ENCODE data around the gene TOR1AIP2. TPM values are rescaled to one million over a fixed set of nuclear protein-coding genes. Genes with fewer than 3 reads are reported as not detected.

The TOR1AIP2 gene
- total and polyA plus RNA-seq, 10 of the 15 experiments (the other 5 are each of a cell fraction or from before 2014, with no cell fraction given): 5.3 to 38.9 (median 15.4) TPM

DNA sequence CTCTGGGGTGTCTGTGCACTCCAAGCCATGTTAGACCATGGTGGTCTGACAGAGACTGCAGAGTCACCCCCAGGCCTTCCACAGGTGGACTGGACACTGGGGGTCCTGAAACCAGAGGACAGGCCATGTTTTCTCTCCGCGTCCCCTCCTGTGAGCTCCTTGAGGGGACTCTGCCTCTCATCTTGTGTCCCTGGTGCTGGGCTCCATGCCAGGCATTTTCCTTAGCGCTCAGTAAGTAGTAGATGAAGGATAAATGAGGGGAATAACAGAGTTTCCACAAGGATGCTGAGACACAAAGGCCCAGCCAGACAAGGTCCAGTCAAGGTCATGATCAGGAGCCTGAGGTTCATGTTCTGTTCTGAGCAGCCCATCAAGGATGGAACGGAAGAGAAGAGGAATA lies 77.1 kb downstream of the TOR1AIP2 start:
- SMC1A ChIA-PET (ENCODE audit: uncharacterized antibody, unreplicated experiment): interaction anchor here (1.4 to 1.7 kb wide), 2 partner anchors 9 to 90 kb away, joined by 4 to 5 read pairs; no protein-coding TSS in a partner anchor
- FAIRE-seq (no peak), DNase-seq (ENCODE audit: low read depth, low spot score) (no peak), ATAC-seq (no peak)
- CTCF ChIA-PET: interaction anchor here (0.6 to 6.8 kb wide), 3 partner anchors 9 to 94 kb away, joined by 3 to 60 read pairs (median 3); no protein-coding TSS in a partner anchor
- TF ChIP-seq SPI1 (IDR thresholded peaks at IDR 0.05; ENCODE audit: borderline replicate concordance, insufficient read depth, low read depth, low read length): no peak
- no peak for TF ChIP-seq CBX3 (IDR thresholded peaks at IDR 0.05; ENCODE audit: borderline replicate concordance, low read depth)
- TF ChIP-seq KLF5 (IDR thresholded peaks at IDR 0.05; ENCODE audit: partially characterized antibody): no peak
- TF ChIP-seq GABPA (IDR thresholded peaks at IDR 0.05; ENCODE audit: low read depth): no peak
- TF ChIP-seq MTA3 (IDR thresholded peaks at IDR 0.05; ENCODE audit: borderline replicate concordance, low read length): no peak
- TF ChIP-seq RFX5 (IDR thresholded peaks at IDR 0.05; ENCODE audit: low read depth, low read length): no peak
- TF ChIP-seq BRCA1 (IDR thresholded peaks at IDR 0.05; ENCODE audit: low read depth, low read length): no peak
- TF ChIP-seq, protein P1, sequence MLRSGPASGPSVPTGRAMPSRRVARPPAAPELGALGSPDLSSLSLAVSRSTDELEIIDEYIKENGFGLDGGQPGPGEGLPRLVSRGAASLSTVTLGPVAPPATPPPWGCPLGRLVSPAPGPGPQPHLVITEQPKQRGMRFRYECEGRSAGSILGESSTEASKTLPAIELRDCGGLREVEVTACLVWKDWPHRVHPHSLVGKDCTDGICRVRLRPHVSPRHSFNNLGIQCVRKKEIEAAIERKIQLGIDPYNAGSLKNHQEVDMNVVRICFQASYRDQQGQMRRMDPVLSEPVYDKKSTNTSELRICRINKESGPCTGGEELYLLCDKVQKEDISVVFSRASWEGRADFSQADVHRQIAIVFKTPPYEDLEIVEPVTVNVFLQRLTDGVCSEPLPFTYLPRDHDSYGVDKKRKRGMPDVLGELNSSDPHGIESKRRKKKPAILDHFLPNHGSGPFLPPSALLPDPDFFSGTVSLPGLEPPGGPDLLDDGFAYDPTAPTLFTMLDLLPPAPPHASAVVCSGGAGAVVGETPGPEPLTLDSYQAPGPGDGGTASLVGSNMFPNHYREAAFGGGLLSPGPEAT (IDR thresholded peaks at IDR 0.05; ENCODE audit: low read depth): no peak
- TF ChIP-seq SUPT20H (IDR thresholded peaks at IDR 0.05; ENCODE audit: borderline replicate concordance, control insufficient read depth, low read depth, low read length): no peak
- TF ChIP-seq MYC (IDR thresholded peaks at IDR 0.05; ENCODE audit: insufficient read depth, insufficient read length, insufficient replicate concordance, low read length, severe bottlenecking): no peak
- no peak for TF ChIP-seq LARP7 (IDR thresholded peaks at IDR 0.05)
- no peak overlapping the region for H3K27ac ChIP-seq (ENCODE audit: control insufficient read depth, insufficient read depth)
- no peaks in the 10 kb centered on the region for H4K20me1 ChIP-seq (ENCODE audit: control insufficient read depth, insufficient read depth)
- 65% methylated on average over 4 of the region's 4 CpGs for WGBS (ENCODE audit: insufficient coverage, insufficient replicate concordance, low lambda C conversion rate, missing lambda C conversion rate)
- no peaks in the 10 kb centered on the region for H3K27me3 ChIP-seq (replicated peaks in 1 of 2; ENCODE audit: control insufficient read depth in 2 of 2, insufficient read depth in 2 of 2, low read length in 1 of 2)
- POLR2A ChIA-PET: no interaction called here
- H3K79me2 ChIP-seq (ENCODE audit: control insufficient read depth, insufficient read depth, low read length): no peaks in the 10 kb centered on the region
- no peaks in the 10 kb centered on the region for H3K9me3 ChIP-seq (replicated peaks; ENCODE audit: control insufficient read depth, insufficient read depth, low read length)
- no peaks in the 10 kb centered on the region for H3K36me3 ChIP-seq (ENCODE audit: control insufficient read depth in 2 of 2, insufficient read depth in 2 of 2, low read length in 1 of 2)
- no peak overlapping the region for H3K4me2 ChIP-seq (ENCODE audit: control insufficient read depth, insufficient read depth)
- H2AFZ ChIP-seq (ENCODE audit: control insufficient read depth, low read depth, low read length): no peak overlapping the region
- intact Hi-C loops (cut with micrococcal nuclease; ENCODE audit: unreplicated experiment) (no loop called here), in situ Hi-C loops (cut with MboI) (loop anchor here (25.0 kb wide), 1 partner anchor 713 kb away; the partner anchor contains the start of gene TOR3A)
- no peaks in the 10 kb centered on the region; the same call in 1 of the 2 replicates for H3K4me1 ChIP-seq (ENCODE audit: control insufficient read depth, insufficient read depth, low read length)
- BruUV-seq (replicated peaks): no TSS peak
- H3K9ac ChIP-seq (ENCODE audit: control insufficient read depth, insufficient read depth, low read length): no peak overlapping the region
- H3K4me3 ChIP-seq: no peak overlapping the region
- RAD21 ChIA-PET (ENCODE audit: unreplicated experiment): no interaction called here
